CD4-positive, alpha-beta T cell treated with Interferon alpha-2 for 1 hour (primary cell): Measurements from ENCODE around the gene PRUNE2.

Experiments used
- DNase-seq, 2 donors: peaks; one replicate each; pipeline ENCODE4 v3.0.0-alpha.2; 2020 to 2022

Gene PRUNE2

GRCh38 chr9:76654575-76654974, 251.3 kb downstream of the PRUNE2 start:
- DNase-seq: no peak

- DNase-seq: no peak
Observed at GRCh38 chr9:76654051-76654461, 251.9 kb downstream of the PRUNE2 start.

GRCh38 chr9:76652894-76653293, 253.0 kb downstream of the PRUNE2 start:
- no peak for DNase-seq

- DNase-seq: peak in 1 of 2 donors; percentile 43
Observed at GRCh38 chr9:76651119-76651705, 254.7 kb downstream of the PRUNE2 start.

- DNase-seq: no peak
Observed at GRCh38 chr9:76650692-76651091, 255.2 kb downstream of the PRUNE2 start.

GRCh38 chr9:76649894-76650293, 256.0 kb downstream of the PRUNE2 start:
- no peak for DNase-seq

GRCh38 chr9:76646249-76646648, 259.7 kb downstream of the PRUNE2 start:
- no peak for DNase-seq

- DNase-seq: no peak
Observed at GRCh38 chr9:76644647-76645250, 261.2 kb downstream of the PRUNE2 start.

GRCh38 chr9:76644171-76644570, 261.7 kb downstream of the PRUNE2 start:
- no peak for DNase-seq

- no peak for DNase-seq
Observed at GRCh38 chr9:76643399-76644117, 262.4 kb downstream of the PRUNE2 start.

- DNase-seq: no peak
Observed at GRCh38 chr9:76642701-76643209, 263.2 kb downstream of the PRUNE2 start.

- DNase-seq: no peak
Observed at GRCh38 chr9:76642074-76642473, 263.8 kb downstream of the PRUNE2 start.

- DNase-seq: no peak
Observed at GRCh38 chr9:76638001-76638400, 267.9 kb downstream of the PRUNE2 start.

- DNase-seq: no peak
Observed at GRCh38 chr9:76637416-76637815, 268.5 kb downstream of the PRUNE2 start.

GRCh38 chr9:76634356-76635054, 271.4 kb downstream of the PRUNE2 start:
- DNase-seq: no peak

- no peak for DNase-seq
Observed at GRCh38 chr9:76630916-76631315, 275.0 kb downstream of the PRUNE2 start.

- DNase-seq: no peak
Observed at GRCh38 chr9:76629205-76629990, 276.5 kb downstream of the PRUNE2 start.

GRCh38 chr9:76628155-76628554, 277.8 kb downstream of the PRUNE2 start:
- DNase-seq: no peak

- no peak for DNase-seq
Observed at GRCh38 chr9:76626980-76627379, 278.9 kb downstream of the PRUNE2 start.

GRCh38 chr9:76626141-76626540, 279.8 kb downstream of the PRUNE2 start:
- DNase-seq: no peak

GRCh38 chr9:76624391-76625048, 281.4 kb downstream of the PRUNE2 start:
- no peak for DNase-seq

- no peak for DNase-seq
Observed at GRCh38 chr9:76620996-76621395, 284.9 kb downstream of the PRUNE2 start.
